Fibroblast of pulmonary artery (primary cell): ENCODE measurements around the gene THYN1.

Experiments
- DNase-seq: peaks from one replicate; pipeline ENCODE4 v3.0.0-alpha.2; 2010; ENCODE audit warnings: low read depth
- H3K4me3 ChIP-seq: replicated peaks from 2 replicates; pipeline ENCODE4 v1.5.1; 2011; ENCODE audit warnings: low read depth, mild to moderate bottlenecking, control low read depth, low read length, moderate library complexity
- CTCF ChIP-seq: IDR thresholded peaks from 2 replicates; pipeline ENCODE4 v1.5.1; 2011; ENCODE audit warnings: mild to moderate bottlenecking, control low read depth, low read length, inconsistent platforms; ENCODE audit errors: missing control alignments

The THYN1 gene

GRCh38 chr11:134266440-134266839, 13.3 kb upstream of the THYN1 start:
- no peak overlapping the region for H3K4me3 ChIP-seq
- no peak for DNase-seq
- no peak for TF ChIP-seq CTCF

GRCh38 chr11:134264966-134265764, 12.0 kb upstream of the THYN1 start:
- H3K4me3 ChIP-seq: no peak overlapping the region
- no peak for TF ChIP-seq CTCF
- no peak for DNase-seq

- DNase-seq: peak; percentile 26
- peak; percentile 61 for TF ChIP-seq CTCF
These were observed 8.7 kb upstream of the THYN1 start for GRCh38 chr11:134261626-134262488.

GRCh38 chr11:134260983-134261382, 7.8 kb upstream of the THYN1 start:
- TF ChIP-seq CTCF: no peak
- DNase-seq: no peak
- H3K4me3 ChIP-seq: no peak overlapping the region

More at GRCh38 chr11:134261626-134262488, 8.7 kb upstream of the THYN1 start:
- H3K4me3 ChIP-seq: no peak overlapping the region

- DNase-seq: no peak
- TF ChIP-seq CTCF: no peak
- no peak overlapping the region for H3K4me3 ChIP-seq
These were observed 7.4 kb upstream of the THYN1 start for GRCh38 chr11:134260503-134260902.

GRCh38 chr11:134258577-134258976, 5.4 kb upstream of the THYN1 start:
- no peak for DNase-seq
- no peak overlapping the region for H3K4me3 ChIP-seq
- no peak for TF ChIP-seq CTCF
